Adrenal gland (tissue), 5 donors: Measurements from ENCODE around the gene PTPRH.

Source experiments
- CTCF ChIP-seq, 6 experiments: fragments of 450-650 bp in 4 of 6; fragments of 200-600 bp in 2 of 6; sonication (generic) in 1 of 6; IDR thresholded peaks; 1 replicate in 5 of 6; 2 replicates in 1 of 6; pipeline versions ENCODE4 v1.5.1 to v1.8.0; 2016 to 2021; ENCODE audit warnings: antibody characterized with exemption in 6 of 6, mild to moderate bottlenecking in 2 of 6, moderate library complexity in 1 of 6
- POLR2A ChIP-seq, 2 donors: fragments of 450-650 bp; IDR thresholded peaks; one replicate each; pipeline ENCODE4 v1.6.1; 2017; ENCODE audit warnings: antibody characterized with exemption in 2 of 2, mild to moderate bottlenecking in 2 of 2, moderate library complexity in 1 of 2
- donor health status: DM: no; HTN: no; CAD: no.

GRCh38 chr19:55209693-55210472 is 582 bp upstream of the PTPRH start:
- TF ChIP-seq POLR2A (IDR thresholded peaks at IDR 0.05) (peak in 1 of 2 donors; percentile 50), CTCF (IDR thresholded peaks at IDR 0.05) (no peak)
